Neural crest cell (in vitro differentiated cells): ENCODE data around the gene ONECUT2. TPM values are rescaled to one million over a fixed set of nuclear protein-coding genes. Genes with fewer than 3 reads are reported as not detected.
"Not testable (repeated sequence)": the region's sequence is repeated elsewhere in the genome, so short reads cannot be mapped to it uniquely, and the experiment has no call there.

Experiments
- DNase-seq: peaks from one replicate; pipeline ENCODE4 v3.0.0; 2021; ENCODE audit warnings: low read depth, mixed read lengths, low spot score
- H3K27ac Mint-ChIP-seq: one replicate; pipeline ENCODE4 v1.8.0; 2021; ENCODE audit warnings: mild to moderate bottlenecking, mixed read lengths; ENCODE audit not compliant: unreplicated experiment
- H3K27me3 Mint-ChIP-seq: 2 replicates; pipeline ENCODE4 v1.8.0; 2021; ENCODE audit warnings: low read depth, mild to moderate bottlenecking, mixed read lengths
- H3K36me3 Mint-ChIP-seq: 2 replicates; pipeline ENCODE4 v1.8.0; 2021; ENCODE audit warnings: low read depth, mild to moderate bottlenecking, mixed read lengths
- H3K4me1 Mint-ChIP-seq: 2 replicates; pipeline ENCODE4 v1.8.0; 2021; ENCODE audit warnings: mixed read lengths
- H3K4me3 Mint-ChIP-seq: one replicate; pipeline ENCODE4 v1.8.0; 2021; ENCODE audit warnings: mild to moderate bottlenecking, mixed read lengths
- H3K9me3 Mint-ChIP-seq: 2 replicates; pipeline ENCODE4 v1.8.0; 2021; ENCODE audit warnings: mixed read lengths
- total RNA-seq: library from RNA; stranded (reverse); gene quantifications from 2 replicates; pipeline ENCODE4 v1.2.1, GENCODE V29; 2021
- TF ChIP-seq, protein P1 (sequence below): fragments of 200-600 bp; sonication (generic); conservative IDR thresholded peaks from 2 replicates; pipeline ENCODE4 v1.5.0; 2021; ENCODE audit warnings: antibody characterized with exemption, mild to moderate bottlenecking

The ONECUT2 gene
- total RNA-seq, 1 donor from 2014 or later, result 8.2 TPM

DNA sequence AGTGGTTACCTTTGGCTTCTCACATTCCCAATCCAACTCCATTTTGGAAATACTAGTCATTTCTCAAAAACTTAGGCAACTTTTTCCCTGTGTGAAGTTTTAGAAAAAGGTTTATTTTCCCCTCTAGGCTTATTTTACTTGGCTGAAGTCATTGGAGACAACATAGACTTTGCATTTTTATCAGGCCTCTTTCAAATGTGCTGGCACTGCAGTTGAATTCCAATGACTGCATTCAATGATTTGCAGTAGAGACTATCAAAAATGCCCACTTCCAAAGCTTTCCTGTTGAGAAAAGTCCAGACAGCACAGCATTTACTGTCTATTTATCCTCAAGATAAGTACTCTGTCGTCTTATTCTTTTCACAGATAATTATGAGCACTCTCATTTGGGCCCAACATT is 70.1 kb downstream of the ONECUT2 start:
- no peaks in the 10 kb centered on the region for H3K4me1 Mint-ChIP-seq
- no peak overlapping the region for H3K4me3 Mint-ChIP-seq
- no peaks in the 10 kb centered on the region for H3K9me3 Mint-ChIP-seq
- no peaks in the 10 kb centered on the region for H3K36me3 Mint-ChIP-seq
- no peak for DNase-seq
- peaks cover 36% of the 10 kb centered on the region for H3K27me3 Mint-ChIP-seq
- TF ChIP-seq, protein P1, sequence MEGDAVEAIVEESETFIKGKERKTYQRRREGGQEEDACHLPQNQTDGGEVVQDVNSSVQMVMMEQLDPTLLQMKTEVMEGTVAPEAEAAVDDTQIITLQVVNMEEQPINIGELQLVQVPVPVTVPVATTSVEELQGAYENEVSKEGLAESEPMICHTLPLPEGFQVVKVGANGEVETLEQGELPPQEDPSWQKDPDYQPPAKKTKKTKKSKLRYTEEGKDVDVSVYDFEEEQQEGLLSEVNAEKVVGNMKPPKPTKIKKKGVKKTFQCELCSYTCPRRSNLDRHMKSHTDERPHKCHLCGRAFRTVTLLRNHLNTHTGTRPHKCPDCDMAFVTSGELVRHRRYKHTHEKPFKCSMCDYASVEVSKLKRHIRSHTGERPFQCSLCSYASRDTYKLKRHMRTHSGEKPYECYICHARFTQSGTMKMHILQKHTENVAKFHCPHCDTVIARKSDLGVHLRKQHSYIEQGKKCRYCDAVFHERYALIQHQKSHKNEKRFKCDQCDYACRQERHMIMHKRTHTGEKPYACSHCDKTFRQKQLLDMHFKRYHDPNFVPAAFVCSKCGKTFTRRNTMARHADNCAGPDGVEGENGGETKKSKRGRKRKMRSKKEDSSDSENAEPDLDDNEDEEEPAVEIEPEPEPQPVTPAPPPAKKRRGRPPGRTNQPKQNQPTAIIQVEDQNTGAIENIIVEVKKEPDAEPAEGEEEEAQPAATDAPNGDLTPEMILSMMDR, result no peak
- H3K27ac Mint-ChIP-seq, result no peak overlapping the region

DNA sequence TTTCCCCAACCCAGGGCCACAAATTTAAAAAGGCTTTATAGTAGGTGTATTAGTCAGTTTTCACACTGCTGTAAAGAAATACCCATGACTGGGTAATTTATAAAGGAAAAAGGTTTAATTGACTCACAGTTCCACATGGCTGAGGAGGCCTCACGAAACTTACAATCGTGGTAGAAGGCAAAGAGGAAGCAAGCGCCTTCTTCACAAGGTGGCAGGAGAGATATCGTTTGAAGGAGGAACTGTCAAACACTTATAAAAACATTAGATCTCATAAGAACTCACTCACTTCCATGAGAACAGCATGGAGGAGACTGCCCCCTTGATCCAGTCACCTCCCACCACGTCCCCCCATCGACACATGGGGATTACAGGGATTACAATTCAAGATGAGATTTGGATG is 80.9 kb downstream of the ONECUT2 start:
- no peaks in the 10 kb centered on the region for H3K36me3 Mint-ChIP-seq
- no peak overlapping the region for H3K27ac Mint-ChIP-seq
- TF ChIP-seq, protein P1, result no peak
- no peaks in the 10 kb centered on the region for H3K4me1 Mint-ChIP-seq
- H3K27me3 Mint-ChIP-seq, result peaks cover 2% of the 10 kb centered on the region
- no peaks in the 10 kb centered on the region for H3K9me3 Mint-ChIP-seq
- DNase-seq, result no peak
- no peak overlapping the region for H3K4me3 Mint-ChIP-seq

DNA sequence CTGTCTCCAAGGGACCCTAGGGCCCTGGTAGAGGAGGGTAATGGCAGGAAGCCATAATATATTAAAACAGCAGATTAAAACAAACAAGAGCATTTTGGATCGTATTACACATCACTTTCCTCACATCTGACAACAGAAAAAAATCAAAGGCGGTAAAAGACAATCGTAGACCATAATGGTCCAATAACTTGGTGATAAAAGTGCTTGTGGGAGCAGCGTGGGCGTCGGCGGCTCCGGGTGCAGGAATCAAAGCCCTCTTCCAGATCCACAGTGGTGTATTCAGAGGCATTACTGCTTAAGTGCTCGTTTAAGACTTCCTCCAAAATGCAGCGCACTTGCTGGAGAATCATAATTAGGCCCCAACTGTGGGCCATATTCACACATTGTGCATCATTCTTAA is 83.4 kb downstream of the ONECUT2 start:
- H3K4me3 Mint-ChIP-seq, result no peak overlapping the region
- H3K27me3 Mint-ChIP-seq, result no peaks in the 10 kb centered on the region
- no peak overlapping the region for H3K27ac Mint-ChIP-seq
- no peaks in the 10 kb centered on the region for H3K4me1 Mint-ChIP-seq
- H3K36me3 Mint-ChIP-seq, result no peaks in the 10 kb centered on the region
- no peak for DNase-seq
- TF ChIP-seq, protein P1, result no peak
- no peaks in the 10 kb centered on the region for H3K9me3 Mint-ChIP-seq

DNA sequence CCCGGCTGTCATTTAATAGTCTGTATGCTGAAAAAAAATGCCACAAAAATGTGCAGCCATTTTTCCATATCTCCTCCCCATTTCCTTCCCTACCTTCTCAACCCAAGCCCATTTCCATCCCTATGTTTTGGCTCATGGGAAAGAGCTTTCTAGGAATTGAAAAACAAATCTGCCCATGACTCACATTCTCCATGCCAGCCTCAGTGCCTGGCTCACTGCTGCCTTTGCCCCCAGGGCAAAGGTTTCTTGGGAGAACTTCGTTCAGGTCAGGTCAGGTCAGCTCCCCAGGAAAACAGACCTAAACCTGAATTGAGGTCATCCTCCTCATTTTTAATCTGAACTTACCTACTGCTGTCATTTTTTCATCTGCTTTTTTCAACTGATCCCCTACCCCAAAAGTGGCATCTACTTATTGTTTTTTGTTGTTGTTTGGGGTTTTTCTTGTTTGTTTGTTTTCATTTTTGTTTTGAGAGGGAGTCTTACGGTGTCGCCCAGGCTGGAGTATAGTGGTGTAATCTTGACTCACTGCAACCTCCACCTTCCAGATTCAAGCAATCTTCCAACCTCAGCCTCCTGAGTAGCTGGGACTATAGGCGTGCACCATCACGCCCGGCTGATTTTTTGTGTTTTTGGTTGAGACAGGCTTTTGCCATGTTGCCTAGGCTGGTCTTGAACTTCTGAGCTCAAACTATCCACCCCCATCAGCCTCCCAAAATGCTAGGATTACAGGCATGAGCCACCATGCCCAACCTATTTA is 84.7 kb downstream of the ONECUT2 start:
- TF ChIP-seq, protein P1, result no peak
- Mint-ChIP-seq H3K4me1 (no peaks in the 10 kb centered on the region), H3K9me3 (peaks cover 3% of the 10 kb centered on the region), H3K27me3 (no peaks in the 10 kb centered on the region), H3K27ac (no peak overlapping the region), H3K36me3 (no peaks in the 10 kb centered on the region), H3K4me3 (no peak overlapping the region)
- DNase-seq, result no peak

DNA sequence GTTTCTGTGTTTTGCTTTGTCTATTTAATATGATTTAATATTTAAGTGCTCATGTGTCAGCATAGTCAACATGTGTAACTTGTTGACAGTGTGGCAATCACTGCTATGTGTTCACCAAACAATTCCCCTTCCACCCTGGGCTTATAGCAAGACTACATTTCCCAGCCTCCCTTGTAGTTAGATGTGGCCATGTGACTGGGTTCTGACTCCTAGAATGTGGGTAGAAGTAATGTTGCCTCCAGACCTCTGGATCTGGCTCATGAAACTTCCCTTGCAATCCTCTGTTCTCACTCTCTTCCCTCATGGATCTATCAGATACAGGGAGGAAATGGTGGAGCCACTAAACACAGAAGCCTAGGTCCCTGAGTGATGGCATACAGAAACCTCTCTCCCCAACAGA is 87.2 kb downstream of the ONECUT2 start:
- not testable (repeated sequence) for H3K9me3 Mint-ChIP-seq, H3K4me3 Mint-ChIP-seq, H3K27me3 Mint-ChIP-seq, H3K36me3 Mint-ChIP-seq, H3K4me1 Mint-ChIP-seq, DNase-seq, H3K27ac Mint-ChIP-seq

GRCh38 chr18:57523171-57523956 is 88.2 kb downstream of the ONECUT2 start:
- H3K27ac Mint-ChIP-seq, result no peak overlapping the region
- no peaks in the 10 kb centered on the region for H3K27me3 Mint-ChIP-seq
- no peak overlapping the region for H3K4me3 Mint-ChIP-seq
- peaks cover 8% of the 10 kb centered on the region for H3K4me1 Mint-ChIP-seq
- no peaks in the 10 kb centered on the region for H3K36me3 Mint-ChIP-seq
- H3K9me3 Mint-ChIP-seq, result peaks cover 3% of the 10 kb centered on the region
- no peak for DNase-seq
- TF ChIP-seq, protein P1, result no peak
